ENCODE measurements around the gene C16orf46. TPM values are rescaled to one million over a fixed set of nuclear protein-coding genes. Genes with fewer than 3 reads are reported as not detected.

The C16orf46 gene
- total and polyA plus RNA-seq, 2 of the 13 experiments (the other 11 are each of a cell fraction or from before 2014, with no cell fraction given) = 0.38 to 0.55 TPM

DNA sequence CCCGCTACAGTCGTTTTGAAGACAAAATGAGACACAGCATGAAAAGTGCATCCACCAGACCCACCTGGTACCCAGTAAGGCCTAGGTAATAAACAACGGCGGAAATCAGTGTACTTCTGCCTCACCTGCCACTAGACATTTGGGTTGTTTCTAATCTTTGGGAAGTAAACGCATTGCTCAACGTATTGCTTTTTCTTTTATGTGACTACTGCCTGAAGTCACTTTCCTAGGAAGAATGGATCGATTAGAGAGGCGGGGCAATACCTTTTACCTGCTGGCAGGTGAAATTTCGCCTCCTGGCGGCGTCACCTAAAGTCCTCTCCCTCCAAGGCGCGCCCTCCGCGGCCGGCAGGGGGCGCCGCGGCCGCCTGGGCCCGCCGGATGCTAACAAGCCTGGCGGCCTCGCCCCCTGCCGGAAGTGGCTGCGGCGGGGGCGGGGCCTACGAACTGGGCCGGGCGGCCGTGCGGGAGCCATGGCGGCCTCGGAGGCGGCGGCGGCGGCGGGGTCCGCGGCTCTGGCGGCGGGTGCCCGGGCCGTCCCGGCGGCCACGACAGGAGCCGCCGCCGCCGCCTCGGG, 41.6 kb downstream of the C16orf46 start, which contains the start of gene ATMIN (continued):
- TF ChIP-seq PTBP1 (IDR thresholded peaks at IDR 0.05; ENCODE audit: low read depth, low read length, poor library complexity, severe bottlenecking) (no peak), PRMT3 (CRISPR knock-in tag; IDR thresholded peaks at IDR 0.05; ENCODE audit: borderline replicate concordance, low read depth) (0 out of 2 replicates have a peak, but pooled peaks have one; percentile 29), TBL1XR1 (IDR thresholded peaks at IDR 0.05; ENCODE audit: borderline replicate concordance, low read length, partially characterized antibody) (no peak), MTF1 (CRISPR knock-in tag; IDR thresholded peaks at IDR 0.05) (no peak), ZNF713 (CRISPR knock-in tag; IDR thresholded peaks at IDR 0.05) (no peak), SRSF4 (IDR thresholded peaks at IDR 0.05; ENCODE audit: low read depth, low read length, poor library complexity, severe bottlenecking) (no peak), MAFF (IDR thresholded peaks at IDR 0.05; ENCODE audit: low read depth, low read length) (no peak), CCAR2 (optimal IDR thresholded peaks at IDR 0.05; ENCODE audit: low read depth, low read length) (no peak), ZFP36L2 (CRISPR knock-in tag; IDR thresholded peaks at IDR 0.05) (no peak), GTF2F1 (IDR thresholded peaks at IDR 0.05; ENCODE audit: low read length) (no peak), SP140L (CRISPR knock-in tag; IDR thresholded peaks at IDR 0.05; ENCODE audit: borderline replicate concordance) (no peak), ZNF460 (CRISPR knock-in tag; IDR thresholded peaks at IDR 0.05; ENCODE audit: borderline replicate concordance) (no peak), KAT2B (IDR thresholded peaks at IDR 0.05; ENCODE audit: borderline replicate concordance, low read depth, low read length) (no peak; the same call in 1 of the 2 replicates)
- TF ChIP-seq, protein P1, sequence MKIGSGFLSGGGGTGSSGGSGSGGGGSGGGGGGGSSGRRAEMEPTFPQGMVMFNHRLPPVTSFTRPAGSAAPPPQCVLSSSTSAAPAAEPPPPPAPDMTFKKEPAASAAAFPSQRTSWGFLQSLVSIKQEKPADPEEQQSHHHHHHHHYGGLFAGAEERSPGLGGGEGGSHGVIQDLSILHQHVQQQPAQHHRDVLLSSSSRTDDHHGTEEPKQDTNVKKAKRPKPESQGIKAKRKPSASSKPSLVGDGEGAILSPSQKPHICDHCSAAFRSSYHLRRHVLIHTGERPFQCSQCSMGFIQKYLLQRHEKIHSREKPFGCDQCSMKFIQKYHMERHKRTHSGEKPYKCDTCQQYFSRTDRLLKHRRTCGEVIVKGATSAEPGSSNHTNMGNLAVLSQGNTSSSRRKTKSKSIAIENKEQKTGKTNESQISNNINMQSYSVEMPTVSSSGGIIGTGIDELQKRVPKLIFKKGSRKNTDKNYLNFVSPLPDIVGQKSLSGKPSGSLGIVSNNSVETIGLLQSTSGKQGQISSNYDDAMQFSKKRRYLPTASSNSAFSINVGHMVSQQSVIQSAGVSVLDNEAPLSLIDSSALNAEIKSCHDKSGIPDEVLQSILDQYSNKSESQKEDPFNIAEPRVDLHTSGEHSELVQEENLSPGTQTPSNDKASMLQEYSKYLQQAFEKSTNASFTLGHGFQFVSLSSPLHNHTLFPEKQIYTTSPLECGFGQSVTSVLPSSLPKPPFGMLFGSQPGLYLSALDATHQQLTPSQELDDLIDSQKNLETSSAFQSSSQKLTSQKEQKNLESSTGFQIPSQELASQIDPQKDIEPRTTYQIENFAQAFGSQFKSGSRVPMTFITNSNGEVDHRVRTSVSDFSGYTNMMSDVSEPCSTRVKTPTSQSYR (CRISPR knock-in tag; IDR thresholded peaks at IDR 0.05; ENCODE audit: borderline replicate concordance) = no peak; the same call in 1 of the 2 replicates
- TF ChIP-seq, protein P2, sequence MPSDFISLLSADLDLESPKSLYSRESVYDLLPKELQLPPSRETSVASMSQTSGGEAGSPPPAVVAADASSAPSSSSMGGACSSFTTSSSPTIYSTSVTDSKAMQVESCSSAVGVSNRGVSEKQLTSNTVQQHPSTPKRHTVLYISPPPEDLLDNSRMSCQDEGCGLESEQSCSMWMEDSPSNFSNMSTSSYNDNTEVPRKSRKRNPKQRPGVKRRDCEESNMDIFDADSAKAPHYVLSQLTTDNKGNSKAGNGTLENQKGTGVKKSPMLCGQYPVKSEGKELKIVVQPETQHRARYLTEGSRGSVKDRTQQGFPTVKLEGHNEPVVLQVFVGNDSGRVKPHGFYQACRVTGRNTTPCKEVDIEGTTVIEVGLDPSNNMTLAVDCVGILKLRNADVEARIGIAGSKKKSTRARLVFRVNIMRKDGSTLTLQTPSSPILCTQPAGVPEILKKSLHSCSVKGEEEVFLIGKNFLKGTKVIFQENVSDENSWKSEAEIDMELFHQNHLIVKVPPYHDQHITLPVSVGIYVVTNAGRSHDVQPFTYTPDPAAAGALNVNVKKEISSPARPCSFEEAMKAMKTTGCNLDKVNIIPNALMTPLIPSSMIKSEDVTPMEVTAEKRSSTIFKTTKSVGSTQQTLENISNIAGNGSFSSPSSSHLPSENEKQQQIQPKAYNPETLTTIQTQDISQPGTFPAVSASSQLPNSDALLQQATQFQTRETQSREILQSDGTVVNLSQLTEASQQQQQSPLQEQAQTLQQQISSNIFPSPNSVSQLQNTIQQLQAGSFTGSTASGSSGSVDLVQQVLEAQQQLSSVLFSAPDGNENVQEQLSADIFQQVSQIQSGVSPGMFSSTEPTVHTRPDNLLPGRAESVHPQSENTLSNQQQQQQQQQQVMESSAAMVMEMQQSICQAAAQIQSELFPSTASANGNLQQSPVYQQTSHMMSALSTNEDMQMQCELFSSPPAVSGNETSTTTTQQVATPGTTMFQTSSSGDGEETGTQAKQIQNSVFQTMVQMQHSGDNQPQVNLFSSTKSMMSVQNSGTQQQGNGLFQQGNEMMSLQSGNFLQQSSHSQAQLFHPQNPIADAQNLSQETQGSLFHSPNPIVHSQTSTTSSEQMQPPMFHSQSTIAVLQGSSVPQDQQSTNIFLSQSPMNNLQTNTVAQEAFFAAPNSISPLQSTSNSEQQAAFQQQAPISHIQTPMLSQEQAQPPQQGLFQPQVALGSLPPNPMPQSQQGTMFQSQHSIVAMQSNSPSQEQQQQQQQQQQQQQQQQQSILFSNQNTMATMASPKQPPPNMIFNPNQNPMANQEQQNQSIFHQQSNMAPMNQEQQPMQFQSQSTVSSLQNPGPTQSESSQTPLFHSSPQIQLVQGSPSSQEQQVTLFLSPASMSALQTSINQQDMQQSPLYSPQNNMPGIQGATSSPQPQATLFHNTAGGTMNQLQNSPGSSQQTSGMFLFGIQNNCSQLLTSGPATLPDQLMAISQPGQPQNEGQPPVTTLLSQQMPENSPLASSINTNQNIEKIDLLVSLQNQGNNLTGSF (CRISPR knock-in tag; IDR thresholded peaks at IDR 0.05) = no peak
- TF ChIP-seq, protein P3, sequence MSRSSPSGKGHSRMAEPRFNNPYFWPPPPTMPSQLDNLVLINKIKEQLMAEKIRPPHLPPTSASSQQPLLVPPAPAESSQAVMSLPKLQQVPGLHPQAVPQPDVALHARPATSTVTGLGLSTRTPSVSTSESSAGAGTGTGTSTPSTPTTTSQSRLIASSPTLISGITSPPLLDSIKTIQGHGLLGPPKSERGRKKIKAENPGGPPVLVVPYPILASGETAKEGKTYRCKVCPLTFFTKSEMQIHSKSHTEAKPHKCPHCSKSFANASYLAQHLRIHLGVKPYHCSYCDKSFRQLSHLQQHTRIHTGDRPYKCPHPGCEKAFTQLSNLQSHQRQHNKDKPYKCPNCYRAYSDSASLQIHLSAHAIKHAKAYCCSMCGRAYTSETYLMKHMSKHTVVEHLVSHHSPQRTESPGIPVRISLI (CRISPR knock-in tag; IDR thresholded peaks at IDR 0.05; ENCODE audit: borderline replicate concordance) = no peak
- TF ChIP-seq, protein P4, sequence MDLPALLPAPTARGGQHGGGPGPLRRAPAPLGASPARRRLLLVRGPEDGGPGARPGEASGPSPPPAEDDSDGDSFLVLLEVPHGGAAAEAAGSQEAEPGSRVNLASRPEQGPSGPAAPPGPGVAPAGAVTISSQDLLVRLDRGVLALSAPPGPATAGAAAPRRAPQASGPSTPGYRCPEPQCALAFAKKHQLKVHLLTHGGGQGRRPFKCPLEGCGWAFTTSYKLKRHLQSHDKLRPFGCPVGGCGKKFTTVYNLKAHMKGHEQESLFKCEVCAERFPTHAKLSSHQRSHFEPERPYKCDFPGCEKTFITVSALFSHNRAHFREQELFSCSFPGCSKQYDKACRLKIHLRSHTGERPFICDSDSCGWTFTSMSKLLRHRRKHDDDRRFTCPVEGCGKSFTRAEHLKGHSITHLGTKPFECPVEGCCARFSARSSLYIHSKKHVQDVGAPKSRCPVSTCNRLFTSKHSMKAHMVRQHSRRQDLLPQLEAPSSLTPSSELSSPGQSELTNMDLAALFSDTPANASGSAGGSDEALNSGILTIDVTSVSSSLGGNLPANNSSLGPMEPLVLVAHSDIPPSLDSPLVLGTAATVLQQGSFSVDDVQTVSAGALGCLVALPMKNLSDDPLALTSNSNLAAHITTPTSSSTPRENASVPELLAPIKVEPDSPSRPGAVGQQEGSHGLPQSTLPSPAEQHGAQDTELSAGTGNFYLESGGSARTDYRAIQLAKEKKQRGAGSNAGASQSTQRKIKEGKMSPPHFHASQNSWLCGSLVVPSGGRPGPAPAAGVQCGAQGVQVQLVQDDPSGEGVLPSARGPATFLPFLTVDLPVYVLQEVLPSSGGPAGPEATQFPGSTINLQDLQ (CRISPR knock-in tag; IDR thresholded peaks at IDR 0.05) = no peak

All from HepG2 (cell line).